HG03439 (cell line): ENCODE data around the gene NAALADL2.
"Not testable (repeated sequence)": the region's sequence is repeated elsewhere in the genome, so short reads cannot be mapped to it uniquely, and the experiment has no call there.

Experiments used
- ATAC-seq: cut with Tn5 transposase; IDR thresholded peaks from one replicate; pipeline ENCODE4 v1.9.1; 2021; ENCODE audit warnings: mild to moderate bottlenecking, moderate library complexity; ENCODE audit not compliant: unreplicated experiment

The NAALADL2 gene

GRCh38 chr3:175528693-175529092 lies 669.6 kb downstream of the NAALADL2 start:
- not testable (repeated sequence) for ATAC-seq

- no peak for ATAC-seq
Observed at GRCh38 chr3:175535351-175535750, 676.2 kb downstream of the NAALADL2 start.

GRCh38 chr3:175546115-175546514 lies 687.0 kb downstream of the NAALADL2 start:
- ATAC-seq = no peak

GRCh38 chr3:175552929-175553328 lies 693.8 kb downstream of the NAALADL2 start:
- ATAC-seq = no peak

- ATAC-seq = no peak
Observed at GRCh38 chr3:175554801-175555200, 695.7 kb downstream of the NAALADL2 start.

- ATAC-seq = no peak
Observed at GRCh38 chr3:175558261-175558660, 699.1 kb downstream of the NAALADL2 start.

GRCh38 chr3:175564363-175564762 lies 705.2 kb downstream of the NAALADL2 start:
- no peak for ATAC-seq

- no peak for ATAC-seq
Observed at GRCh38 chr3:175571096-175571495, 712.0 kb downstream of the NAALADL2 start.

GRCh38 chr3:175573226-175573625 lies 714.1 kb downstream of the NAALADL2 start:
- ATAC-seq = no peak

GRCh38 chr3:175580318-175580717 lies 721.2 kb downstream of the NAALADL2 start:
- ATAC-seq = no peak

- no peak for ATAC-seq
Observed at GRCh38 chr3:175585898-175586297, 726.8 kb downstream of the NAALADL2 start.

- no peak for ATAC-seq
Observed at GRCh38 chr3:175590745-175591144, 731.6 kb downstream of the NAALADL2 start.

- ATAC-seq = no peak
Observed at GRCh38 chr3:175591375-175591774, 732.2 kb downstream of the NAALADL2 start.

- no peak for ATAC-seq
Observed at GRCh38 chr3:175593331-175593730, 734.2 kb downstream of the NAALADL2 start.

GRCh38 chr3:175598740-175599139 lies 739.6 kb downstream of the NAALADL2 start:
- ATAC-seq = no peak

- no peak for ATAC-seq
Observed at GRCh38 chr3:175601521-175601920, 742.4 kb downstream of the NAALADL2 start.

GRCh38 chr3:175605851-175606250 lies 746.7 kb downstream of the NAALADL2 start:
- no peak for ATAC-seq

- ATAC-seq = no peak
Observed at GRCh38 chr3:175606650-175607318, 747.6 kb downstream of the NAALADL2 start.

GRCh38 chr3:175608356-175608755 lies 749.2 kb downstream of the NAALADL2 start:
- ATAC-seq = no peak

GRCh38 chr3:175608911-175609310 lies 749.8 kb downstream of the NAALADL2 start:
- ATAC-seq = no peak

- no peak for ATAC-seq
Observed at GRCh38 chr3:175612487-175613196, 753.5 kb downstream of the NAALADL2 start.

GRCh38 chr3:175614107-175614506 lies 755.0 kb downstream of the NAALADL2 start:
- not testable (repeated sequence) for ATAC-seq
